Ishikawa (cell line): ENCODE measurements around the gene CUBN.

Source experiments
- CEBPB ChIP-seq: IDR thresholded peaks from 2 replicates; pipeline ENCODE4 v1.6.1; 2012
- CREB1 ChIP-seq: IDR thresholded peaks from 2 replicates; pipeline ENCODE4 v1.6.1; 2012; ENCODE audit warnings: low read depth
- EGR1 ChIP-seq: IDR thresholded peaks from 2 replicates; pipeline ENCODE4 v1.6.1; 2012
- FOXM1 ChIP-seq: IDR thresholded peaks from 2 replicates; pipeline ENCODE4 v1.6.1; 2012; ENCODE audit warnings: low read depth, borderline replicate concordance
- MAX ChIP-seq: IDR thresholded peaks from 2 replicates; pipeline ENCODE4 v1.6.1; 2012
- NFIC ChIP-seq: IDR thresholded peaks from 2 replicates; pipeline ENCODE4 v1.6.1; 2012
- RAD21 ChIP-seq: IDR thresholded peaks from 2 replicates; pipeline ENCODE4 v1.6.1; 2012; ENCODE audit warnings: low read depth
- REST ChIP-seq: IDR thresholded peaks from 2 replicates; pipeline ENCODE4 v1.6.1; 2012; ENCODE audit warnings: low read depth, mild to moderate bottlenecking
- TAF1 ChIP-seq: IDR thresholded peaks from 2 replicates; pipeline ENCODE4 v1.6.1; 2012; ENCODE audit warnings: low read depth, mild to moderate bottlenecking
- TEAD4 ChIP-seq: IDR thresholded peaks from 2 replicates; pipeline ENCODE4 v1.6.1; 2012
- USF1 ChIP-seq: IDR thresholded peaks from 2 replicates; pipeline ENCODE4 v1.6.1; 2012
- YY1 ChIP-seq: IDR thresholded peaks from 2 replicates; pipeline ENCODE4 v1.6.1; 2012; ENCODE audit warnings: low read depth
- ZBTB7A ChIP-seq: IDR thresholded peaks from 2 replicates; pipeline ENCODE4 v1.6.1; 2012; ENCODE audit warnings: low read depth

The CUBN gene

GRCh38 chr10:17022896-17023295 is 106.7 kb downstream of the CUBN start:
- no peak for TF ChIP-seq TAF1
- no peak for TF ChIP-seq RAD21
- TF ChIP-seq REST = no peak

GRCh38 chr10:17022466-17022825 is 107.2 kb downstream of the CUBN start:
- TF ChIP-seq NFIC = no peak
- no peak for TF ChIP-seq ZBTB7A
- no peak for TF ChIP-seq REST
- TF ChIP-seq EGR1 = no peak
- TF ChIP-seq USF1 = no peak
- TF ChIP-seq TEAD4 = no peak
- no peak for TF ChIP-seq CREB1
- no peak for TF ChIP-seq YY1
- TF ChIP-seq RAD21 = no peak
- TF ChIP-seq MAX = no peak

- TF ChIP-seq CEBPB (no peak), FOXM1 (no peak), RAD21 (no peak), TEAD4 (no peak), REST (no peak)
Observed at GRCh38 chr10:17021656-17022465, 107.8 kb downstream of the CUBN start.

- no peak for TF ChIP-seq NFIC
- no peak for TF ChIP-seq ZBTB7A
- no peak for TF ChIP-seq TAF1
- no peak for TF ChIP-seq REST
Observed at GRCh38 chr10:17019696-17020095, 109.9 kb downstream of the CUBN start.
